ENCODE results near the gene RGS8.

- TF ChIP-seq POLR2A (IDR thresholded peaks at IDR 0.05): no peak
- no peak for TF ChIP-seq CTCF (IDR thresholded peaks at IDR 0.05)
Measured at GRCh38 chr1:182643699-182644098, 40.7 kb downstream of the RGS8 start.
